K562 (cell line): ENCODE results near the gene SAMD4A. TPM values are rescaled to one million over a fixed set of nuclear protein-coding genes. Genes with fewer than 3 reads are reported as not detected.
"Not testable (repeated sequence)": the region's sequence is repeated elsewhere in the genome, so short reads cannot be mapped to it uniquely, and the experiment has no call there.

ENCODE experiments used
- ATAC-seq: fragments of 200-7000 bp; cut with Tn5 transposase; 3 replicates; pipeline ENCODE4 v1.9.1; 2020; ENCODE audit warnings: moderate library complexity
- BruUV-seq: library from RNA; stranded (reverse); fragments of 400-500 nt; replicated peaks from 2 replicates; lab custom pipeline; 2021; lab: Mats Ljungman, UMichigan
- CTCF ChIA-PET: fragments of 300-600 bp; formaldehyde crosslinking; extraction: SDS; loops from one replicate; lab custom pipeline; 2021; ENCODE audit warnings: low intra/inter-chr PET ratio; lab: Yijun Ruan, JAX
- POLR2A ChIA-PET: fragments of 300-600, 350-650 bp; sonication (Branson Sonifier 250); formaldehyde crosslinking; extraction: SDS; loops from one replicate; lab custom pipeline; 2021; ENCODE audit warnings: antibody characterized with exemption, inconsistent platforms; lab: Yijun Ruan, JAX
- DNase-seq, 4 experiments: peaks; one replicate each; pipeline versions ENCODE4 v3.0.0 to v3.0.0-alpha.2; 2011 to 2018; ENCODE audit warnings: low spot score in 3 of 4, mixed read lengths in 3 of 4; ENCODE audit errors: extremely low read depth in 1 of 4
- FAIRE-seq: peaks from 2 replicates; lab custom pipeline; 2011; peaks lifted over from hg19 to GRCh38; lab: Jason Lieb, UNC
- H2AFZ ChIP-seq: 2 replicates; pipeline ENCODE4 v1.6.0; 2011; ENCODE audit warnings: low read depth, low read length, control low read depth, inconsistent platforms
- H3K27ac ChIP-seq: fragments of 200-600 bp; 3 replicates; pipeline ENCODE4 v1.8.0; 2011; ENCODE audit warnings: low read depth, mild to moderate bottlenecking, control low read depth, inconsistent platforms, low read length, moderate library complexity, mixed read lengths; ENCODE audit errors: extremely low read depth
- H3K27me3 ChIP-seq, 2 experiments: fragments of 300-600 bp in 1 of 2; 2 replicates in 1 of 2; 3 replicates in 1 of 2; pipeline versions ENCODE4 v1.6.0 to v1.8.0; 2011; ENCODE audit warnings: inconsistent platforms in 2 of 2, low read length in 2 of 2, mild to moderate bottlenecking in 1 of 2, mixed read lengths in 1 of 2, moderate library complexity in 1 of 2; ENCODE audit not compliant: control insufficient read depth in 2 of 2, insufficient read depth in 2 of 2
- H3K36me3 ChIP-seq: fragments of 300-600 bp; 3 replicates; pipeline ENCODE4 v1.8.0; 2011; ENCODE audit warnings: mild to moderate bottlenecking, low read length, inconsistent platforms; ENCODE audit not compliant: control insufficient read depth, insufficient read depth
- H3K4me1 ChIP-seq, 2 experiments: fragments of 200-600 bp in 1 of 2; replicated peaks in 1 of 2; 2 replicates in 1 of 2; 3 replicates in 1 of 2; pipeline versions ENCODE4 v1.5.1 to v1.8.0; 2011; ENCODE audit warnings: inconsistent platforms in 2 of 2, low read length in 2 of 2, mild to moderate bottlenecking in 1 of 2, mixed read lengths in 1 of 2, moderate library complexity in 1 of 2; ENCODE audit not compliant: control insufficient read depth in 2 of 2, insufficient read depth in 2 of 2
- H3K4me2 ChIP-seq: 2 replicates; pipeline ENCODE4 v1.6.1; 2011; ENCODE audit warnings: low read length, control low read depth, inconsistent platforms, mixed read lengths; ENCODE audit not compliant: insufficient read depth
- H3K4me3 ChIP-seq: fragments of 200-600 bp; sonication (generic), shearing (Covaris generic); 2 replicates; pipeline ENCODE4 v1.5.1; 2016; ENCODE audit warnings: control low read depth, inconsistent platforms
- H3K79me2 ChIP-seq: fragments of 200-600 bp; 3 replicates; pipeline ENCODE4 v1.8.0; 2011; ENCODE audit warnings: low read length, inconsistent platforms; ENCODE audit not compliant: control insufficient read depth, insufficient read depth
- H3K9ac ChIP-seq, 2 experiments: 2 replicates each; pipeline versions ENCODE4 v1.6.0 to v1.6.1; 2011; ENCODE audit warnings: low read depth in 2 of 2, low read length in 2 of 2, control low read depth in 1 of 2, inconsistent platforms in 1 of 2, mild to moderate bottlenecking in 1 of 2, mixed read lengths in 1 of 2; ENCODE audit not compliant: insufficient read depth in 1 of 2
- H3K9me1 ChIP-seq: one replicate; pipeline ENCODE4 v1.6.0; 2011; ENCODE audit warnings: inconsistent platforms, mild to moderate bottlenecking, low read length, moderate library complexity; ENCODE audit not compliant: control insufficient read depth, insufficient read depth
- H3K9me3 ChIP-seq: replicated peaks from 2 replicates; pipeline ENCODE4 v1.5.1; 2011; ENCODE audit warnings: low read depth, low read length, inconsistent platforms; ENCODE audit not compliant: control insufficient read depth, insufficient read depth
- H4K20me1 ChIP-seq: replicated peaks from 2 replicates; pipeline ENCODE4 v1.6.1; 2011; ENCODE audit warnings: low read length, inconsistent platforms, mixed read lengths; ENCODE audit not compliant: control insufficient read depth, insufficient read depth
- LEF1 ChIP-seq: fragments of 450-650 bp; IDR thresholded peaks from 2 replicates; pipeline ENCODE4 v1.6.1; 2016; ENCODE audit warnings: mild to moderate bottlenecking
- SNIP1 ChIP-seq: fragments of 450-650 bp; IDR thresholded peaks from 2 replicates; pipeline ENCODE4 v1.7.1; 2017; ENCODE audit warnings: low read depth, mild to moderate bottlenecking
- ZNF347 ChIP-seq: fragments of 450-650 bp; formaldehyde crosslinking; IDR thresholded peaks from 2 replicates; pipeline ENCODE4 v1.4.0; 2020; ENCODE audit warnings: low read depth, mild to moderate bottlenecking, moderate library complexity
- ZNF583 ChIP-seq: fragments of 250-450 bp; sonication (Bioruptor Pico); IDR thresholded peaks from 2 replicates; pipeline ENCODE4 v1.4.0; 2020
- ZNF778 ChIP-seq: fragments of 450-650 bp; formaldehyde crosslinking; IDR thresholded peaks from 2 replicates; pipeline ENCODE4 v1.4.0; 2020; ENCODE audit warnings: mild to moderate bottlenecking, moderate library complexity
- WGBS: fragments of 100-300 bp; shearing (Covaris generic); methylation state at CpG from one replicate; pipeline ENCODE4 v1.1.6; 2016; ENCODE audit warnings: low coverage, mixed read lengths; ENCODE audit not compliant: insufficient coverage; ENCODE audit errors: missing lambda C conversion rate; 5-methylcytosine and 5-hydroxymethylcytosine counted together
- in situ Hi-C: fragments of 300-500 bp; cut with MboI; formaldehyde crosslinking; loops from 4 replicates; pipeline ENCODE4 v1.15.0; 2018; ENCODE audit warnings: inconsistent platforms, mixed read lengths
- intact Hi-C: fragments of 100-400 bp; cut with micrococcal nuclease; formaldehyde crosslinking; loops from 2 replicates; pipeline ENCODE4 v1.14.2; 2022
- polyA plus RNA-seq, 8 experiments: library from polyadenylated mRNA; depleted of rRNA in 4 of 8; stranded (reverse) in 5 of 8; unstranded in 3 of 8; fragments of >200 nt; fragmentation: Nextera tagmentation in 2 of 8; fragmentation: Illumina TruSeq in 1 of 8; extraction: Ambion mirVana in 2 of 8; extraction: Trizol in 1 of 8; gene quantifications; 2 replicates each; pipeline versions ENCODE4 v1.2.1 to v1.2.3, GENCODE V29; 2011 to 2014; ENCODE audit warnings: inconsistent platforms in 1 of 8, missing spikeins in 1 of 8
- total RNA-seq, 7 experiments: library from RNA; depleted of rRNA in 6 of 7; stranded (reverse); fragments of >200 nt in 6 of 7; fragmentation: Illumina TruSeq in 2 of 7; extraction: Trizol in 2 of 7; gene quantifications; 2 replicates each; pipeline versions ENCODE4 v1.2.1 to v1.2.3, GENCODE V29; 2011 to 2021; ENCODE audit warnings: low replicate concordance in 1 of 7

The SAMD4A gene
- total and polyA plus RNA-seq, 9 of the 15 experiments (the other 6 are each of a cell fraction or from before 2014, with no cell fraction given) = 0.66 to 6.8 (median 3.3) TPM

- TF ChIP-seq ZNF347 (CRISPR knock-in tag) (no peak), ZNF583 (no peak), ZNF778 (CRISPR knock-in tag) (no peak), SNIP1 (no peak), LEF1 (no peak)
- TF ChIP-seq, all 486 proteins: peak for 0
Measured at GRCh38 chr14:54623279-54624004, 56.5 kb downstream of the SAMD4A start (continued).

- H3K36me3 ChIP-seq, ATAC-seq, H3K27me3 ChIP-seq, DNase-seq, H3K4me2 ChIP-seq, H3K4me1 ChIP-seq, H3K4me3 ChIP-seq, H3K79me2 ChIP-seq, POLR2A ChIA-PET, H3K9ac ChIP-seq, FAIRE-seq, in situ Hi-C loops, CTCF ChIA-PET, BruUV-seq, intact Hi-C loops, H2AFZ ChIP-seq, H3K9me1 ChIP-seq, H3K27ac ChIP-seq, H4K20me1 ChIP-seq, H3K9me3 ChIP-seq: not testable (repeated sequence)
- 80% methylated on average over 3 of the region's 19 CpGs for WGBS
Measured at GRCh38 chr14:54624005-54624358, 57.1 kb downstream of the SAMD4A start.
